Measurements from ENCODE around the gene ATPAF1.
"Not testable (repeated sequence)": the region's sequence is repeated elsewhere in the genome, so short reads cannot be mapped to it uniquely, and the experiment has no call there.

The ATPAF1 gene

GRCh38 chr1:46667782-46668760 lies at the start of gene ATPAF1:
ATPAF1 (minus strand) TSS chr1:46668364; CDS start chr1:46668322, 42 bp downstream.
- H3K4me3 Mint-ChIP-seq, result peak within 1 kb of the TSS; percentile 71
- no peaks in the 10 kb centered on the region for H3K9me3 Mint-ChIP-seq
- H3K27me3 Mint-ChIP-seq, result no peaks in the 10 kb centered on the region
- H3K36me3 Mint-ChIP-seq, result peaks cover 16% of the 10 kb centered on the region
- no peak within 1 kb of the TSS for H3K27ac Mint-ChIP-seq
- H3K4me1 Mint-ChIP-seq, result peaks cover 15% of the 10 kb centered on the region
- ATAC-seq, result peak; percentile 89

- Mint-ChIP-seq H3K4me1 (peaks cover 34% of the 10 kb centered on the region), H3K9me3 (no peaks in the 10 kb centered on the region), H3K27ac (peak overlapping the region; percentile 93), H3K27me3 (no peaks in the 10 kb centered on the region), H3K36me3 (peaks cover 15% of the 10 kb centered on the region), H3K4me3 (peak overlapping the region; percentile 89)
- ATAC-seq, result no peak
These were observed 49.5 kb upstream of the ATPAF1 start for GRCh38 chr1:46717654-46718053.

GRCh38 chr1:46714976-46715375 lies 46.8 kb upstream of the ATPAF1 start:
- Mint-ChIP-seq H3K27me3 (no peaks in the 10 kb centered on the region), H3K27ac (no peak overlapping the region), H3K36me3 (peaks cover 29% of the 10 kb centered on the region), H3K4me1 (peaks cover 46% of the 10 kb centered on the region), H3K4me3 (no peak overlapping the region), H3K9me3 (no peaks in the 10 kb centered on the region)
- ATAC-seq, result no peak

- H3K9me3 Mint-ChIP-seq, result no peaks in the 10 kb centered on the region
- peaks cover 58% of the 10 kb centered on the region for H3K36me3 Mint-ChIP-seq
- H3K27ac Mint-ChIP-seq, result no peak overlapping the region
- no peaks in the 10 kb centered on the region for H3K27me3 Mint-ChIP-seq
- H3K4me3 Mint-ChIP-seq, result no peak overlapping the region
- no peak for ATAC-seq
- peaks cover 25% of the 10 kb centered on the region for H3K4me1 Mint-ChIP-seq
These were observed 40.0 kb upstream of the ATPAF1 start for GRCh38 chr1:46708121-46708520.

GRCh38 chr1:46705408-46705807 lies 37.2 kb upstream of the ATPAF1 start:
- ATAC-seq, result no peak
- Mint-ChIP-seq H3K36me3 (peaks cover 54% of the 10 kb centered on the region), H3K27ac (no peak overlapping the region), H3K9me3 (no peaks in the 10 kb centered on the region), H3K4me1 (peaks cover 21% of the 10 kb centered on the region), H3K27me3 (no peaks in the 10 kb centered on the region), H3K4me3 (no peak overlapping the region)

GRCh38 chr1:46703927-46704641 lies 35.9 kb upstream of the ATPAF1 start:
- Mint-ChIP-seq H3K4me1 (peaks cover 25% of the 10 kb centered on the region), H3K36me3 (peaks cover 41% of the 10 kb centered on the region), H3K9me3 (no peaks in the 10 kb centered on the region), H3K27ac (no peak overlapping the region), H3K4me3 (no peak overlapping the region), H3K27me3 (no peaks in the 10 kb centered on the region)
- ATAC-seq, result no peak

- peaks cover 55% of the 10 kb centered on the region for H3K36me3 Mint-ChIP-seq
- H3K4me1 Mint-ChIP-seq, result peaks cover 19% of the 10 kb centered on the region
- peak; percentile 58 for ATAC-seq
- H3K27ac Mint-ChIP-seq, result no peak overlapping the region
- no peaks in the 10 kb centered on the region for H3K27me3 Mint-ChIP-seq
- H3K9me3 Mint-ChIP-seq, result peaks cover 3% of the 10 kb centered on the region
- H3K4me3 Mint-ChIP-seq, result no peak overlapping the region
These were observed 31.5 kb upstream of the ATPAF1 start for GRCh38 chr1:46699666-46700065.

GRCh38 chr1:46697053-46697452 lies 28.9 kb upstream of the ATPAF1 start:
- Mint-ChIP-seq H3K9me3 (peaks cover 3% of the 10 kb centered on the region), H3K27ac (no peak overlapping the region)

GRCh38 chr1:46694676-46695075 lies 26.5 kb upstream of the ATPAF1 start:
- not testable (repeated sequence) for H3K27me3 Mint-ChIP-seq
- peaks cover 62% of the 10 kb centered on the region for H3K36me3 Mint-ChIP-seq

More at GRCh38 chr1:46697053-46697452, 28.9 kb upstream of the ATPAF1 start:
- peaks cover 49% of the 10 kb centered on the region for H3K36me3 Mint-ChIP-seq
- H3K4me1 Mint-ChIP-seq, result peaks cover 13% of the 10 kb centered on the region
- no peak for ATAC-seq
- H3K27me3 Mint-ChIP-seq, result no peaks in the 10 kb centered on the region
- H3K4me3 Mint-ChIP-seq, result no peak overlapping the region

GRCh38 chr1:46692811-46693770 lies 24.9 kb upstream of the ATPAF1 start:
- Mint-ChIP-seq H3K27me3 (no peaks in the 10 kb centered on the region), H3K36me3 (peaks cover 66% of the 10 kb centered on the region), H3K27ac (no peak overlapping the region), H3K4me3 (no peak overlapping the region), H3K4me1 (no peaks in the 10 kb centered on the region), H3K9me3 (peaks cover 3% of the 10 kb centered on the region)
- no peak for ATAC-seq

More at GRCh38 chr1:46694676-46695075, 26.5 kb upstream of the ATPAF1 start:
- H3K4me1 Mint-ChIP-seq, H3K27ac Mint-ChIP-seq, ATAC-seq, H3K4me3 Mint-ChIP-seq, H3K9me3 Mint-ChIP-seq: not testable (repeated sequence)

- no peak for ATAC-seq
- Mint-ChIP-seq H3K27me3 (no peaks in the 10 kb centered on the region), H3K4me1 (no peaks in the 10 kb centered on the region), H3K4me3 (no peak overlapping the region), H3K9me3 (peaks cover 3% of the 10 kb centered on the region), H3K36me3 (peaks cover 67% of the 10 kb centered on the region), H3K27ac (no peak overlapping the region)
These were observed 24.0 kb upstream of the ATPAF1 start for GRCh38 chr1:46691997-46692790.

- no peak for ATAC-seq
- Mint-ChIP-seq H3K4me1 (no peaks in the 10 kb centered on the region), H3K27ac (no peak overlapping the region), H3K27me3 (no peaks in the 10 kb centered on the region), H3K36me3 (peaks cover 66% of the 10 kb centered on the region), H3K9me3 (peaks cover 3% of the 10 kb centered on the region), H3K4me3 (no peak overlapping the region)
These were observed 22.8 kb upstream of the ATPAF1 start for GRCh38 chr1:46690931-46691421.

- Mint-ChIP-seq H3K4me3 (no peak overlapping the region), H3K36me3 (peaks cover 65% of the 10 kb centered on the region), H3K9me3 (no peaks in the 10 kb centered on the region), H3K27me3 (no peaks in the 10 kb centered on the region), H3K27ac (peak overlapping the region; percentile 22), H3K4me1 (no peaks in the 10 kb centered on the region)
- peak; percentile 43 for ATAC-seq
These were observed 21.7 kb upstream of the ATPAF1 start for GRCh38 chr1:46689897-46690296.

- H3K4me1 Mint-ChIP-seq, result no peaks in the 10 kb centered on the region
- no peak overlapping the region for H3K4me3 Mint-ChIP-seq
- no peaks in the 10 kb centered on the region for H3K27me3 Mint-ChIP-seq
- H3K9me3 Mint-ChIP-seq, result no peaks in the 10 kb centered on the region
- H3K27ac Mint-ChIP-seq, result peak overlapping the region; percentile 22
- peaks cover 69% of the 10 kb centered on the region for H3K36me3 Mint-ChIP-seq
- no peak for ATAC-seq
These were observed 21.2 kb upstream of the ATPAF1 start for GRCh38 chr1:46689356-46689755.

All from stimulated activated memory B cell treated with anti-CD40 and anti-IgM and Interleukin-4, amounts not matched to agents 10 μg/mL and 1 μg/mL and 100 μg/mL, for 72 hours (primary cell).